ENCODE results near the gene ANXA6. TPM values are rescaled to one million over a fixed set of nuclear protein-coding genes. Genes with fewer than 3 reads are reported as not detected.

ANXA6 gene
- total RNA-seq, 1 experiment from 2014 or later = 277 TPM

DNA sequence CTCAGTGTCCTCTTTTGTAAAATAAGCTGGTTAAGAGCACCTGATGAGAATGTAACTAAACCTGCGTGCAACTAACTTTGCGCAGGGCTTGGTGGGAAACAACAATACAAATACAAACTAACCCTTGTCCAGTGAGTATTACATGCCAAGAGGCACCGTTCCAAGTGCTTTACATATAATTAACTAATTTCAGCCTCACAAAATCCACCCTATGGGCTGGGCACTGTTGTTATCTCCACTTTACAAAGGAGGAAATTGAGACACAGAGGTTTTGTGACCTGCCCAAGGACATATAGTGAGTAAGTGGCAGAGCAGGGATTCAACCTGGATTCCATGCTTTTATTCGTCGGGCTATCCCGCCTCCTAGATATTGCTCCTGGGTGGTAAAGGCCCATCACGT is 50.5 kb downstream of the ANXA6 start:
- peaks cover 75% of the 10 kb centered on the region for H3K36me3 ChIP-seq (ENCODE audit: insufficient read depth, low read length)
- peaks cover 23% of the 10 kb centered on the region for H3K4me1 ChIP-seq (ENCODE audit: low read length)
- no peaks in the 10 kb centered on the region for H3K79me2 ChIP-seq (ENCODE audit: low read length)
- H3K9me3 ChIP-seq (ENCODE audit: low read length) = no peaks in the 10 kb centered on the region
- no peak overlapping the region for H3K27ac ChIP-seq (ENCODE audit: low read length)
- H4K20me1 ChIP-seq (ENCODE audit: insufficient read depth, low read depth, low read length) = no peaks in the 10 kb centered on the region
- H3K27me3 ChIP-seq (ENCODE audit: low read length) = no peaks in the 10 kb centered on the region
- H3K4me3 ChIP-seq (ENCODE audit: low read length) = no peak overlapping the region
- no peaks in the 10 kb centered on the region for H3K9me2 ChIP-seq (replicated peaks; ENCODE audit: insufficient read depth, low read length)
- DNase-seq = no peak
- H2AFZ ChIP-seq (ENCODE audit: low read length) = no peak overlapping the region
- H3K9ac ChIP-seq (ENCODE audit: low read length) = no peak overlapping the region
- H3K4me2 ChIP-seq (ENCODE audit: low read depth, low read length, poor library complexity, severe bottlenecking) = no peak overlapping the region

- Histone ChIP-seq H3K79me2 (ENCODE audit: low read length) (no peaks in the 10 kb centered on the region), H2AFZ (ENCODE audit: low read length) (no peak overlapping the region), H4K20me1 (ENCODE audit: insufficient read depth, low read depth, low read length) (no peaks in the 10 kb centered on the region), H3K27ac (ENCODE audit: low read length) (no peak overlapping the region), H3K9me3 (ENCODE audit: low read length) (no peaks in the 10 kb centered on the region), H3K9ac (ENCODE audit: low read length) (no peak overlapping the region), H3K9me2 (replicated peaks; ENCODE audit: insufficient read depth, low read length) (no peaks in the 10 kb centered on the region), H3K36me3 (ENCODE audit: insufficient read depth, low read length) (peaks cover 80% of the 10 kb centered on the region), H3K4me2 (ENCODE audit: low read depth, low read length, poor library complexity, severe bottlenecking) (no peak overlapping the region), H3K27me3 (ENCODE audit: low read length) (no peaks in the 10 kb centered on the region), H3K4me1 (ENCODE audit: low read length) (peaks cover 17% of the 10 kb centered on the region), H3K4me3 (ENCODE audit: low read length) (no peak overlapping the region)
- no peak for DNase-seq
Measured at GRCh38 chr5:151106509-151106908, 51.1 kb downstream of the ANXA6 start.

DNA sequence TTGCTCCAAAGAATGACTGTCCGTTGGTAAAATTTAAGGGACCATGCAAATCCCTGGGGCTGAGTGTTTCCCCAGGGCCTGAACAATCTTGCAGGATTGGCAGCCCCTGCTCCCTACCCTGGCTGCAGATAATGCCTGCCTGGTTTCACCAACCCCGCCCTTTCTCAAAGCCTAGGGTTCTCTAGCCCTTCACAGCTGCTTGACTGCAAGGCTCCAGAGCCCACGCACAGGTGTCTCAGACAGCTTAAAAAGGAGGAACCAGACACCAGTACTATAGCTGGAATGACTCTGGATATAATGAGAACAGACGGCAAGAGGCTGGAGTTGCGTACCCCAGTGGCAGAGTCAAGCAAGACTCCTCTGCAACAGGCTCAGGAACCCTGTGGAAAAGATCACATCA is 51.5 kb downstream of the ANXA6 start:
- Histone ChIP-seq H3K36me3 (ENCODE audit: insufficient read depth, low read length) (peaks cover 80% of the 10 kb centered on the region), H2AFZ (ENCODE audit: low read length) (no peak overlapping the region), H4K20me1 (ENCODE audit: insufficient read depth, low read depth, low read length) (no peaks in the 10 kb centered on the region), H3K27me3 (ENCODE audit: low read length) (no peaks in the 10 kb centered on the region), H3K4me1 (ENCODE audit: low read length) (peaks cover 12% of the 10 kb centered on the region), H3K9me2 (replicated peaks; ENCODE audit: insufficient read depth, low read length) (no peaks in the 10 kb centered on the region), H3K79me2 (ENCODE audit: low read length) (no peaks in the 10 kb centered on the region), H3K9ac (ENCODE audit: low read length) (no peak overlapping the region), H3K4me3 (ENCODE audit: low read length) (no peak overlapping the region), H3K27ac (ENCODE audit: low read length) (no peak overlapping the region), H3K4me2 (ENCODE audit: low read depth, low read length, poor library complexity, severe bottlenecking) (no peak overlapping the region), H3K9me3 (ENCODE audit: low read length) (no peaks in the 10 kb centered on the region)
- DNase-seq = no peak

DNA sequence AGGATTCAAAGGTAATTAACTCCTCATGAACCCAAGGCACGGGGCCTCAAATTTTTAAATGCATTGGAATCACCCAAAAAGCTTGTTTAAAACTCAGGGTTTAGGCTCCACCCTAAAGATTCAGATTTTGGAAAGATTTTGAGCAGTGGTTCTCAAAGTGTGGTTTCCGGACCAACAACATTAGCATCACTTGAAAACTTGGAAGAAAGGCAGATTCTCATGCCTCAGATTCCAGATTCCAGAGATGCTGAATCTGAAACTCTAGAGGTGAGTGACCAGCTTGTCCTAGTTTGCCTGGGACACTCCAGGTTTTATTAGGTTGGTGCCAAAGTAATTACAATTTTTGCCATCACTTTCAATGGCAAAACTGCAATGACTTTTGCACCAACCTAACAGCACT is 52.0 kb downstream of the ANXA6 start:
- H3K27ac ChIP-seq (ENCODE audit: low read length) = no peak overlapping the region
- H2AFZ ChIP-seq (ENCODE audit: low read length) = no peak overlapping the region
- no peak overlapping the region for H3K9ac ChIP-seq (ENCODE audit: low read length)
- H3K27me3 ChIP-seq (ENCODE audit: low read length) = no peaks in the 10 kb centered on the region
- no peak overlapping the region for H3K4me3 ChIP-seq (ENCODE audit: low read length)
- H4K20me1 ChIP-seq (ENCODE audit: insufficient read depth, low read depth, low read length) = no peaks in the 10 kb centered on the region
- no peak overlapping the region for H3K4me2 ChIP-seq (ENCODE audit: low read depth, low read length, poor library complexity, severe bottlenecking)
- peaks cover 8% of the 10 kb centered on the region for H3K4me1 ChIP-seq (ENCODE audit: low read length)
- no peaks in the 10 kb centered on the region for H3K9me2 ChIP-seq (replicated peaks; ENCODE audit: insufficient read depth, low read length)
- DNase-seq = no peak
- no peaks in the 10 kb centered on the region for H3K9me3 ChIP-seq (ENCODE audit: low read length)
- H3K36me3 ChIP-seq (ENCODE audit: insufficient read depth, low read length) = peaks cover 78% of the 10 kb centered on the region
- no peaks in the 10 kb centered on the region for H3K79me2 ChIP-seq (ENCODE audit: low read length)

GRCh38 chr5:151104795-151105194 is 52.8 kb downstream of the ANXA6 start:
- no peak overlapping the region for H2AFZ ChIP-seq (ENCODE audit: low read length)
- H3K36me3 ChIP-seq (ENCODE audit: insufficient read depth, low read length) = peaks cover 70% of the 10 kb centered on the region
- no peaks in the 10 kb centered on the region for H4K20me1 ChIP-seq (ENCODE audit: insufficient read depth, low read depth, low read length)
- no peaks in the 10 kb centered on the region for H3K4me1 ChIP-seq (ENCODE audit: low read length)
- no peaks in the 10 kb centered on the region for H3K9me2 ChIP-seq (replicated peaks; ENCODE audit: insufficient read depth, low read length)
- H3K27me3 ChIP-seq (ENCODE audit: low read length) = no peaks in the 10 kb centered on the region
- H3K9ac ChIP-seq (ENCODE audit: low read length) = no peak overlapping the region
- H3K9me3 ChIP-seq (ENCODE audit: low read length) = no peaks in the 10 kb centered on the region
- no peak overlapping the region for H3K4me3 ChIP-seq (ENCODE audit: low read length)
- no peak overlapping the region for H3K4me2 ChIP-seq (ENCODE audit: low read depth, low read length, poor library complexity, severe bottlenecking)
- no peaks in the 10 kb centered on the region for H3K79me2 ChIP-seq (ENCODE audit: low read length)
- H3K27ac ChIP-seq (ENCODE audit: low read length) = no peak overlapping the region
- no peak for DNase-seq

- Histone ChIP-seq H3K9ac (ENCODE audit: low read length) (no peak overlapping the region), H3K27ac (ENCODE audit: low read length) (no peak overlapping the region), H3K9me3 (ENCODE audit: low read length) (no peaks in the 10 kb centered on the region), H3K79me2 (ENCODE audit: low read length) (no peaks in the 10 kb centered on the region), H3K4me1 (ENCODE audit: low read length) (no peaks in the 10 kb centered on the region), H3K36me3 (ENCODE audit: insufficient read depth, low read length) (peaks cover 42% of the 10 kb centered on the region), H2AFZ (ENCODE audit: low read length) (no peak overlapping the region), H3K4me2 (ENCODE audit: low read depth, low read length, poor library complexity, severe bottlenecking) (no peak overlapping the region), H3K9me2 (replicated peaks; ENCODE audit: insufficient read depth, low read length) (no peaks in the 10 kb centered on the region), H3K4me3 (ENCODE audit: low read length) (no peak overlapping the region), H4K20me1 (ENCODE audit: insufficient read depth, low read depth, low read length) (no peaks in the 10 kb centered on the region), H3K27me3 (ENCODE audit: low read length) (no peaks in the 10 kb centered on the region)
- no peak for DNase-seq
Measured at GRCh38 chr5:151101746-151102145, 55.8 kb downstream of the ANXA6 start.

- Histone ChIP-seq H3K27ac (ENCODE audit: low read length) (no peak overlapping the region), H2AFZ (ENCODE audit: low read length) (no peak overlapping the region), H4K20me1 (ENCODE audit: insufficient read depth, low read depth, low read length) (no peaks in the 10 kb centered on the region), H3K9me3 (ENCODE audit: low read length) (no peaks in the 10 kb centered on the region), H3K4me1 (ENCODE audit: low read length) (peaks cover under 1% of the 10 kb centered on the region; the same call in 1 of the 2 replicates), H3K36me3 (ENCODE audit: insufficient read depth, low read length) (peaks cover 38% of the 10 kb centered on the region), H3K79me2 (ENCODE audit: low read length) (no peaks in the 10 kb centered on the region), H3K4me2 (ENCODE audit: low read depth, low read length, poor library complexity, severe bottlenecking) (no peak overlapping the region), H3K9me2 (replicated peaks; ENCODE audit: insufficient read depth, low read length) (no peaks in the 10 kb centered on the region), H3K9ac (ENCODE audit: low read length) (no peak overlapping the region), H3K4me3 (ENCODE audit: low read length) (no peak overlapping the region), H3K27me3 (ENCODE audit: low read length) (no peaks in the 10 kb centered on the region)
- no peak for DNase-seq
Measured at GRCh38 chr5:151101151-151101550, 56.4 kb downstream of the ANXA6 start.

- Histone ChIP-seq H2AFZ (ENCODE audit: low read length) (no peak overlapping the region), H3K9me2 (replicated peaks; ENCODE audit: insufficient read depth, low read length) (no peaks in the 10 kb centered on the region), H3K36me3 (ENCODE audit: insufficient read depth, low read length) (peaks cover 36% of the 10 kb centered on the region), H3K4me2 (ENCODE audit: low read depth, low read length, poor library complexity, severe bottlenecking) (no peak overlapping the region), H3K4me1 (ENCODE audit: low read length) (peaks cover 5% of the 10 kb centered on the region), H3K27ac (ENCODE audit: low read length) (no peak overlapping the region), H3K9me3 (ENCODE audit: low read length) (no peaks in the 10 kb centered on the region), H3K79me2 (ENCODE audit: low read length) (no peaks in the 10 kb centered on the region), H3K9ac (ENCODE audit: low read length) (no peak overlapping the region), H3K4me3 (ENCODE audit: low read length) (no peak overlapping the region), H4K20me1 (ENCODE audit: insufficient read depth, low read depth, low read length) (no peaks in the 10 kb centered on the region), H3K27me3 (ENCODE audit: low read length) (no peaks in the 10 kb centered on the region)
- DNase-seq = no peak
Measured at GRCh38 chr5:151100681-151101080, 56.9 kb downstream of the ANXA6 start.

DNA sequence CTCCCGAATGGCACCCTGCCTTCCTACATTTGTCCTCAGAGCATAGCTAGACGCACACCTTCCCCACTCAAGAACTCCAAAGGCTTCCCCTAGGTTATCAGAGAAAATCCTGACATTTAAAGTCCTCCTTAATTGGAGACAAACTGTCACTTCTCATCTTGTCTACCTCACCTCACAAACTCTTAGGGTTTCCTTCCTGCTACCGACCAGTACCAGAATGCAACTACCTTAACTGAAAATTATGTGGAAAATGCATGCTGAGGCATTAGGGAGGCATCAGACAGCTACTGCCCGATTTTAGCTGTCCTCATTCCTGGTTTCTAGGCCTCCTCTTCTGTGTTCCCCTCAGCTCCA is 58.8 kb downstream of the ANXA6 start:
- Histone ChIP-seq H3K79me2 (ENCODE audit: low read length) (no peaks in the 10 kb centered on the region), H3K27ac (ENCODE audit: low read length) (no peak overlapping the region), H3K4me1 (ENCODE audit: low read length) (peaks cover 25% of the 10 kb centered on the region), H3K4me2 (ENCODE audit: low read depth, low read length, poor library complexity, severe bottlenecking) (no peak overlapping the region), H3K36me3 (ENCODE audit: insufficient read depth, low read length) (peaks cover 21% of the 10 kb centered on the region), H3K4me3 (ENCODE audit: low read length) (no peak overlapping the region), H3K9ac (ENCODE audit: low read length) (no peak overlapping the region), H3K27me3 (ENCODE audit: low read length) (no peaks in the 10 kb centered on the region), H3K9me2 (replicated peaks; ENCODE audit: insufficient read depth, low read length) (no peaks in the 10 kb centered on the region), H3K9me3 (ENCODE audit: low read length) (no peaks in the 10 kb centered on the region), H2AFZ (ENCODE audit: low read length) (no peak overlapping the region), H4K20me1 (ENCODE audit: insufficient read depth, low read depth, low read length) (no peaks in the 10 kb centered on the region)
- no peak for DNase-seq
